ENCODE data around the gene GABRP. TPM values are rescaled to one million over a fixed set of nuclear protein-coding genes. Genes with fewer than 3 reads are reported as not detected.

The GABRP gene
- total RNA-seq, 2 donors from 2014 or later = not detected

DNA sequence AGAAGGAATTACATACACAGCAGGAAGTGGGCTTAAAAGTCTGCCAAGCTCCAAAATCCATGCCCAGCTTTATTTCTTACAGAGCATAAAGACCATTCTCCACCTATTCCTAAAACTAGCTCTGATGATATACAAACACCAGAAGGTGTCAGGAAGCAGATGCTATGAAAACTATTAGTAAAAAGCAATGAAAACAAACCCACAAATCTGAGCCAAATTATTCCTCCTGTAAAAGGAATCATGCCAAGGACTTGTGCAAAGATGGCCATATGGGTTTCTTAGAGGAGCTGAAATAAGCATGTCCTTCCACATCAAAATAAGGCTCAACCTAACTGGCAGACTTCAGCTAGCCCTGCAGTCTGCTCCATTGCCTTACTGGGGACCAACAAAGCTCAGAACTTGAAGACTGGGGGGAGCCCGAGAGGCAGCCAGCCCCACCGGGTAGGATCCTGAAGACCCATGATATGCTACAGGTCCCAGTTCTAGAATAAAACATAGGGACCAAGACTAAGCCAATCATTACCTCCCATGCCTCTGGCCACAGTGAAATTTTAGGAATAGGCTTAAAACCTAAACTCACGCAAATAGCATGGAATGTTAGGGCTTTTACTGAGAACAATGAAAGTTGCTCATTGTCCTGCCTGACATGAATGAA is 42.8 kb upstream of the GABRP start:
- no peaks in the 10 kb centered on the region for H3K36me3 ChIP-seq
- H3K27me3 ChIP-seq (replicated peaks; ENCODE audit: insufficient read depth) = no peaks in the 10 kb centered on the region
- H3K4me3 ChIP-seq = no peak overlapping the region
- ATAC-seq (ENCODE audit: insufficient number of reproducible peaks, low FRiP score, low read depth) (no peak), DNase-seq (ENCODE audit: low spot score) (no peak)
- H3K4me1 ChIP-seq (ENCODE audit: control insufficient read depth in 1 of 2, low read depth in 2 of 2) = peaks cover 10 to 11% of the 10 kb centered on the region in 2 donors
- H3K9me3 ChIP-seq = no peaks in the 10 kb centered on the region
- TF ChIP-seq CTCF (IDR thresholded peaks at IDR 0.05) = no peak
- H3K27ac ChIP-seq = no peak overlapping the region

- TF ChIP-seq CTCF (IDR thresholded peaks at IDR 0.05) = no peak
- Histone ChIP-seq H3K27me3 (replicated peaks; ENCODE audit: insufficient read depth) (no peaks in the 10 kb centered on the region), H3K27ac (no peak overlapping the region), H3K4me3 (no peak overlapping the region), H3K9me3 (no peaks in the 10 kb centered on the region), H3K4me1 (ENCODE audit: control insufficient read depth in 1 of 2, low read depth in 2 of 2) (peaks cover 11 to 13% of the 10 kb centered on the region in 2 donors), H3K36me3 (no peaks in the 10 kb centered on the region)
- DNase-seq (ENCODE audit: low spot score) = no peak
- no peak for ATAC-seq (ENCODE audit: insufficient number of reproducible peaks, low FRiP score, low read depth)
Observed at GRCh38 chr5:170741801-170742200, 41.7 kb upstream of the GABRP start.

GRCh38 chr5:170743876-170744212 is 39.7 kb upstream of the GABRP start:
- peaks cover 11 to 13% of the 10 kb centered on the region in 2 donors for H3K4me1 ChIP-seq (ENCODE audit: control insufficient read depth in 1 of 2, low read depth in 2 of 2)
- H3K36me3 ChIP-seq = no peaks in the 10 kb centered on the region
- no peak for TF ChIP-seq CTCF (IDR thresholded peaks at IDR 0.05)
- DNase-seq (ENCODE audit: low spot score) (no peak), ATAC-seq (ENCODE audit: insufficient number of reproducible peaks, low FRiP score, low read depth) (no peak)
- H3K9me3 ChIP-seq = no peaks in the 10 kb centered on the region
- no peaks in the 10 kb centered on the region for H3K27me3 ChIP-seq (replicated peaks; ENCODE audit: insufficient read depth)
- H3K27ac ChIP-seq = no peak overlapping the region
- H3K4me3 ChIP-seq = no peak overlapping the region

DNA sequence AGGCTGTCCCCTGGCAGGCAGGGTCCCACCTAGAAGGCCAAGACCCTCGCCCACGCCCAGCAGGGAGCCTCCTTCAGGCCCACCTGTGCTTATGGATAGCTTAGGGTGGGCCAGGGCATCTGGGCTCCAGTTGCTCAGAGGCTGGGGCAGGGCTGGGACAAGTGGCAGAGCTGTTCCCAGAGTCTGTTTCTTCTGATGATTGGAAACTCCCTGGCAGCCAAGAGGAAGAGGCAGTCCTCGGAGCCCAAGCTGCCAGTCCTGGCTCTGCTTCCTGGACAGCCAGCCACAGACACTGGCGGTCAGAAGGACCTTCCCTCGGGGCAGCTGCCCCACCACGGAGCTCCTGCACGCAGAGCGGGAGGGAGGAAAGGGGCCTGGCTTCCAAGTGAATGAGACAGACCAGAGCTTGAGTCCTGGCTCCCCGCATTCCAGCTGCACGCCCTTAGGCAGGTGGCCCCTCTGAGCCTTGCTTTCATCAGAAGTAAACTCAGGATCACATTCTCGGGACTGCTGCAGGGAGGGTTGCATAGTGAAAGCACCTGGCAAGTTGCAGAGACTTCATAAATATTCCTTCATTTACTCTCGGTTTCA is 37.9 kb upstream of the GABRP start:
- ATAC-seq (ENCODE audit: insufficient number of reproducible peaks, low FRiP score, low read depth) (no peak), DNase-seq (ENCODE audit: low spot score) (no peak)
- peaks cover 11 to 13% of the 10 kb centered on the region in 2 donors for H3K4me1 ChIP-seq (ENCODE audit: control insufficient read depth in 1 of 2, low read depth in 2 of 2)
- H3K27me3 ChIP-seq (replicated peaks; ENCODE audit: insufficient read depth) = no peaks in the 10 kb centered on the region
- no peak for TF ChIP-seq CTCF (IDR thresholded peaks at IDR 0.05)
- H3K9me3 ChIP-seq = no peaks in the 10 kb centered on the region
- no peaks in the 10 kb centered on the region for H3K36me3 ChIP-seq
- no peak overlapping the region for H3K4me3 ChIP-seq
- no peak overlapping the region for H3K27ac ChIP-seq

- no peaks in the 10 kb centered on the region for H3K9me3 ChIP-seq
- DNase-seq (ENCODE audit: low spot score) (no peak), ATAC-seq (ENCODE audit: insufficient number of reproducible peaks, low FRiP score, low read depth) (no peak)
- H3K4me3 ChIP-seq = no peak overlapping the region
- peaks cover 11 to 13% of the 10 kb centered on the region in 2 donors for H3K4me1 ChIP-seq (ENCODE audit: control insufficient read depth in 1 of 2, low read depth in 2 of 2)
- H3K27ac ChIP-seq = no peak overlapping the region
- TF ChIP-seq CTCF (IDR thresholded peaks at IDR 0.05) = no peak
- no peaks in the 10 kb centered on the region for H3K27me3 ChIP-seq (replicated peaks; ENCODE audit: insufficient read depth)
- no peaks in the 10 kb centered on the region for H3K36me3 ChIP-seq
Observed at GRCh38 chr5:170746075-170746960, 37.2 kb upstream of the GABRP start.
